HEK293 (cell line): Measurements from ENCODE around the gene MYH16.

Experiments
- CTCF ChIA-PET: fragments of 350-600 bp; formaldehyde crosslinking; extraction: SDS; loops from one replicate; lab custom pipeline; 2021; ENCODE audit warnings: antibody characterized with exemption; lab: Yijun Ruan, JAX
- POLR2A ChIA-PET: fragments of 300-600 bp; formaldehyde crosslinking; extraction: SDS; loops from one replicate; lab custom pipeline; 2020; ENCODE audit warnings: antibody characterized with exemption, inconsistent platforms; lab: Yijun Ruan, JAX
- H3K27ac ChIP-seq: fragments of 200-500 bp; sonication (Bioruptor generic); 2 replicates; pipeline ENCODE4 v1.5.1; 2014; ENCODE audit warnings: low read depth, low read length, control low read depth, inconsistent platforms; ENCODE audit errors: extremely low read depth
- H3K36me3 ChIP-seq, 2 experiments: fragments of 200-500 bp in 1 of 2; sonication (Bioruptor generic) in 1 of 2; 1 replicate in 1 of 2; 2 replicates in 1 of 2; pipeline ENCODE4 v1.5.1; 2014 to 2017; ENCODE audit warnings: inconsistent platforms in 2 of 2, low read length in 2 of 2; ENCODE audit not compliant: control insufficient read depth in 2 of 2, insufficient read depth in 1 of 2
- H3K4me1 ChIP-seq: fragments of 200-500 bp; sonication (Bioruptor generic); 2 replicates; pipeline ENCODE4 v1.5.1; 2014; ENCODE audit warnings: mild to moderate bottlenecking, low read length, inconsistent platforms; ENCODE audit not compliant: control insufficient read depth, insufficient read depth
- H3K4me3 ChIP-seq: 2 replicates; pipeline ENCODE4 v1.5.1; 2011; ENCODE audit warnings: low read depth, mild to moderate bottlenecking, control low read depth, low read length, moderate library complexity
- H3K9me3 ChIP-seq: fragments of 200-500 bp; sonication (Bioruptor generic); 2 replicates; pipeline ENCODE4 v1.5.1; 2014; ENCODE audit warnings: low read depth, low read length, inconsistent platforms; ENCODE audit not compliant: control insufficient read depth, insufficient read depth
- GLI2 ChIP-seq: fragments of 450-650 bp; formaldehyde crosslinking; IDR thresholded peaks from 2 replicates; pipeline ENCODE4; 2017; ENCODE audit warnings: missing biosample characterization, missing genetic modification characterization, low read depth, borderline replicate concordance
- KLF8 ChIP-seq: fragments of 450-650 bp; formaldehyde crosslinking; IDR thresholded peaks from 2 replicates; pipeline ENCODE4 v1.5.1; 2016; ENCODE audit warnings: missing biosample characterization, missing genetic modification characterization
- SETDB1 ChIP-seq: IDR thresholded peaks from one replicate; pipeline ENCODE4 v1.6.1; 2017; ENCODE audit warnings: mild to moderate bottlenecking, low read length, moderate library complexity, mixed read lengths; ENCODE audit not compliant: insufficient read length
- SP3 ChIP-seq: fragments of 450-650 bp; formaldehyde crosslinking; IDR thresholded peaks from 2 replicates; pipeline ENCODE4 v1.5.1; 2016; ENCODE audit warnings: missing biosample characterization, missing genetic modification characterization
- ZBTB48 ChIP-seq: fragments of 450-650 bp; formaldehyde crosslinking; IDR thresholded peaks from 2 replicates; pipeline ENCODE4 v1.5.1; 2016; ENCODE audit warnings: missing biosample characterization, missing genetic modification characterization
- ZFP41 ChIP-seq: fragments of 450-650 bp; formaldehyde crosslinking; IDR thresholded peaks from 2 replicates; pipeline ENCODE4 v1.5.1; 2016; ENCODE audit warnings: missing biosample characterization, missing genetic modification characterization, borderline replicate concordance
- ZNF138 ChIP-seq: fragments of 450-650 bp; formaldehyde crosslinking; IDR thresholded peaks from 2 replicates; pipeline ENCODE4 v1.5.1; 2016; ENCODE audit warnings: missing biosample characterization, missing genetic modification characterization, borderline replicate concordance
- ZNF140 ChIP-seq: fragments of 450-650 bp; formaldehyde crosslinking; IDR thresholded peaks from 2 replicates; pipeline ENCODE4 v1.5.1; 2016; ENCODE audit warnings: missing biosample characterization, missing genetic modification characterization
- ZNF23 ChIP-seq: fragments of 450-650 bp; formaldehyde crosslinking; IDR thresholded peaks from 2 replicates; pipeline ENCODE4 v1.5.1; 2016; ENCODE audit warnings: missing biosample characterization, missing genetic modification characterization, borderline replicate concordance
- ZNF274 ChIP-seq, 2 experiments: fragments of 200-500 bp in 1 of 2; fragments of 450-650 bp in 1 of 2; sonication (Bioruptor generic) in 1 of 2; formaldehyde crosslinking in 1 of 2; IDR thresholded peaks; 2 replicates each; pipeline versions ENCODE4 v1.5.1 to v1.6.1; 2014 to 2016; ENCODE audit warnings: borderline replicate concordance in 1 of 2, inconsistent platforms in 1 of 2, low read length in 1 of 2, missing biosample characterization in 1 of 2, missing genetic modification characterization in 1 of 2
- ZNF292 ChIP-seq: fragments of 450-650 bp; formaldehyde crosslinking; IDR thresholded peaks from 2 replicates; pipeline ENCODE4 v1.5.1; 2016; ENCODE audit warnings: low read depth, missing biosample characterization, missing genetic modification characterization, borderline replicate concordance
- ZNF354C ChIP-seq: fragments of 450-650 bp; formaldehyde crosslinking; IDR thresholded peaks from 2 replicates; pipeline ENCODE4 v1.5.1; 2016; ENCODE audit warnings: missing biosample characterization, missing genetic modification characterization, low read depth, borderline replicate concordance
- ZNF521 ChIP-seq: fragments of 450-650 bp; formaldehyde crosslinking; IDR thresholded peaks from 2 replicates; pipeline ENCODE4 v1.5.1; 2017; ENCODE audit warnings: missing biosample characterization, mild to moderate bottlenecking, missing genetic modification characterization
- ZNF596 ChIP-seq: fragments of 450-650 bp; IDR thresholded peaks from 2 replicates; pipeline ENCODE4 v1.5.0; 2018; ENCODE audit warnings: missing biosample characterization, mild to moderate bottlenecking, missing genetic modification characterization, moderate library complexity
- ZNF645 ChIP-seq: fragments of 450-650 bp; formaldehyde crosslinking; IDR thresholded peaks from 2 replicates; pipeline ENCODE4; 2016; ENCODE audit warnings: missing biosample characterization, missing genetic modification characterization
- ZNF701 ChIP-seq: fragments of 450-650 bp; formaldehyde crosslinking; IDR thresholded peaks from 2 replicates; pipeline ENCODE4 v1.5.1; 2016; ENCODE audit warnings: missing biosample characterization, missing genetic modification characterization
- ZSCAN5A ChIP-seq: fragments of 450-650 bp; formaldehyde crosslinking; IDR thresholded peaks from 2 replicates; pipeline ENCODE4 v1.5.1; 2016; ENCODE audit warnings: missing biosample characterization, missing genetic modification characterization
- TF ChIP-seq, protein P1 (sequence below): fragments of 450-650 bp; formaldehyde crosslinking; IDR thresholded peaks from 2 replicates; pipeline ENCODE4 v1.5.1; 2016; ENCODE audit warnings: missing biosample characterization, missing genetic modification characterization
- TF ChIP-seq, protein P2 (sequence below): fragments of 450-650 bp; formaldehyde crosslinking; IDR thresholded peaks from 2 replicates; pipeline ENCODE4 v1.5.1; 2017; ENCODE audit warnings: missing biosample characterization, missing genetic modification characterization
- TF ChIP-seq, protein P3 (sequence below): fragments of 450-650 bp; formaldehyde crosslinking; IDR thresholded peaks from 2 replicates; pipeline ENCODE4 v1.5.1; 2016; ENCODE audit warnings: missing biosample characterization, missing genetic modification characterization

MYH16 gene

DNA sequence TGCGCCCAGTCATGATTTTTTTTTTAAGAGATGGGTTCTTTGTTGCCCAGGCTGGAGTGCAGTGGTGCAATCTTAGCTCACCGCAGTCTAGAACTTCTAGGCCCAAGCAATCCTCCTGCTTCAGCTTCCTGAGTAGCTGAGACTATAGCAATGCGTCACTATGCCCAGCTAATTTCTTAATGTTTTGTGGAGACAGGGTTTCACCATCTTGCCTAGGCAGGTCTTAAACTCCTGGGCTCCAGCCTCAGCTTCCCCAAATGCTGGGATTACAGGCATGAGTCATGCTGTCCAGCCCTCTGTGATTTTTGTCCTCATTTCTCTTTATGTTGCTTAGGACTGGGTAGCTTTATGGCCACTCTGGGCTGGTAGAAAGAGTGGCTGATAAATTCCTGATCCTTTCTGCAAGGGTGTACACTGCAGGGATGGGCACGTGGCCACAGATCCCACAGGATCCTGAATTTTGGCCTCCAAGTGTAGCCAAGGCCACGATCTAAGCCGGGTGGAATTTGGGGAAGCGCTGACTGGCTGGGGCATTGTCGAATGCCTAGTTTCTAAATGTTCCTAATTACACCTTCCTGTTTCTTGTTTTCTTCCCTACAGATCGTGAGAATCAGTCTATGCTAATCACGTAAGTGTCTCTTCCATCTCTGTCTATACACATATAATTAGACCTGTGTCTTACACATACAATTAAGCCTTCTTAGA lies 24.1 kb upstream of the MYH16 start (continued):
- TF ChIP-seq ZSCAN5A (tag by site-specific recombination) (no peak), ZNF596 (tag by site-specific recombination) (no peak), ZNF521 (no peak), ZNF140 (tag by site-specific recombination) (no peak), ZNF354C (tag by site-specific recombination) (no peak), ZBTB48 (tag by site-specific recombination) (no peak)
- TF ChIP-seq, protein P1, sequence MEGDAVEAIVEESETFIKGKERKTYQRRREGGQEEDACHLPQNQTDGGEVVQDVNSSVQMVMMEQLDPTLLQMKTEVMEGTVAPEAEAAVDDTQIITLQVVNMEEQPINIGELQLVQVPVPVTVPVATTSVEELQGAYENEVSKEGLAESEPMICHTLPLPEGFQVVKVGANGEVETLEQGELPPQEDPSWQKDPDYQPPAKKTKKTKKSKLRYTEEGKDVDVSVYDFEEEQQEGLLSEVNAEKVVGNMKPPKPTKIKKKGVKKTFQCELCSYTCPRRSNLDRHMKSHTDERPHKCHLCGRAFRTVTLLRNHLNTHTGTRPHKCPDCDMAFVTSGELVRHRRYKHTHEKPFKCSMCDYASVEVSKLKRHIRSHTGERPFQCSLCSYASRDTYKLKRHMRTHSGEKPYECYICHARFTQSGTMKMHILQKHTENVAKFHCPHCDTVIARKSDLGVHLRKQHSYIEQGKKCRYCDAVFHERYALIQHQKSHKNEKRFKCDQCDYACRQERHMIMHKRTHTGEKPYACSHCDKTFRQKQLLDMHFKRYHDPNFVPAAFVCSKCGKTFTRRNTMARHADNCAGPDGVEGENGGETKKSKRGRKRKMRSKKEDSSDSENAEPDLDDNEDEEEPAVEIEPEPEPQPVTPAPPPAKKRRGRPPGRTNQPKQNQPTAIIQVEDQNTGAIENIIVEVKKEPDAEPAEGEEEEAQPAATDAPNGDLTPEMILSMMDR (tag by site-specific recombination): no peak

- TF ChIP-seq, protein P2, sequence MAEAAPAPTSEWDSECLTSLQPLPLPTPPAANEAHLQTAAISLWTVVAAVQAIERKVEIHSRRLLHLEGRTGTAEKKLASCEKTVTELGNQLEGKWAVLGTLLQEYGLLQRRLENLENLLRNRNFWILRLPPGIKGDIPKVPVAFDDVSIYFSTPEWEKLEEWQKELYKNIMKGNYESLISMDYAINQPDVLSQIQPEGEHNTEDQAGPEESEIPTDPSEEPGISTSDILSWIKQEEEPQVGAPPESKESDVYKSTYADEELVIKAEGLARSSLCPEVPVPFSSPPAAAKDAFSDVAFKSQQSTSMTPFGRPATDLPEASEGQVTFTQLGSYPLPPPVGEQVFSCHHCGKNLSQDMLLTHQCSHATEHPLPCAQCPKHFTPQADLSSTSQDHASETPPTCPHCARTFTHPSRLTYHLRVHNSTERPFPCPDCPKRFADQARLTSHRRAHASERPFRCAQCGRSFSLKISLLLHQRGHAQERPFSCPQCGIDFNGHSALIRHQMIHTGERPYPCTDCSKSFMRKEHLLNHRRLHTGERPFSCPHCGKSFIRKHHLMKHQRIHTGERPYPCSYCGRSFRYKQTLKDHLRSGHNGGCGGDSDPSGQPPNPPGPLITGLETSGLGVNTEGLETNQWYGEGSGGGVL (tag by site-specific recombination): no peak
- TF ChIP-seq ZNF23 (tag by site-specific recombination) (no peak), GLI2 (tag by site-specific recombination) (no peak), SETDB1 (no peak), ZNF645 (tag by site-specific recombination) (no peak), ZNF138 (tag by site-specific recombination) (no peak), ZFP41 (tag by site-specific recombination) (no peak), ZSCAN5A (tag by site-specific recombination) (no peak), SP3 (tag by site-specific recombination) (no peak), ZNF701 (tag by site-specific recombination) (no peak), ZNF274 (IDR thresholded peaks at IDR 0.05; ENCODE audit: low read length) (no peak), ZNF274 (tag by site-specific recombination; IDR thresholded peaks at IDR 0.05; ENCODE audit: borderline replicate concordance) (no peak), ZNF292 (no peak), KLF8 (tag by site-specific recombination) (no peak)
- TF ChIP-seq, protein P3, sequence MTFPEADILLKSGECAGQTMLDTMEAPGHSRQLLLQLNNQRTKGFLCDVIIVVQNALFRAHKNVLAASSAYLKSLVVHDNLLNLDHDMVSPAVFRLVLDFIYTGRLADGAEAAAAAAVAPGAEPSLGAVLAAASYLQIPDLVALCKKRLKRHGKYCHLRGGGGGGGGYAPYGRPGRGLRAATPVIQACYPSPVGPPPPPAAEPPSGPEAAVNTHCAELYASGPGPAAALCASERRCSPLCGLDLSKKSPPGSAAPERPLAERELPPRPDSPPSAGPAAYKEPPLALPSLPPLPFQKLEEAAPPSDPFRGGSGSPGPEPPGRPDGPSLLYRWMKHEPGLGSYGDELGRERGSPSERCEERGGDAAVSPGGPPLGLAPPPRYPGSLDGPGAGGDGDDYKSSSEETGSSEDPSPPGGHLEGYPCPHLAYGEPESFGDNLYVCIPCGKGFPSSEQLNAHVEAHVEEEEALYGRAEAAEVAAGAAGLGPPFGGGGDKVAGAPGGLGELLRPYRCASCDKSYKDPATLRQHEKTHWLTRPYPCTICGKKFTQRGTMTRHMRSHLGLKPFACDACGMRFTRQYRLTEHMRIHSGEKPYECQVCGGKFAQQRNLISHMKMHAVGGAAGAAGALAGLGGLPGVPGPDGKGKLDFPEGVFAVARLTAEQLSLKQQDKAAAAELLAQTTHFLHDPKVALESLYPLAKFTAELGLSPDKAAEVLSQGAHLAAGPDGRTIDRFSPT: no peak
- Histone ChIP-seq H3K27ac (no peak overlapping the region), H3K36me3 (no peaks in the 10 kb centered on the region), H3K4me3 (no peak overlapping the region), H3K9me3 (no peaks in the 10 kb centered on the region), H3K4me1 (no peaks in the 10 kb centered on the region)
- ChIA-PET CTCF (no interaction called here), POLR2A (interaction anchor here (0.6 kb wide), 1 partner anchor 277 kb away, joined by 5 read pairs; no protein-coding TSS in a partner anchor)
These were observed 22.6 kb upstream of the MYH16 start for GRCh38 chr7:99249985-99250575.
